Measurements from ENCODE around the gene CYP46A1. TPM values are rescaled to one million over a fixed set of nuclear protein-coding genes. Genes with fewer than 3 reads are reported as not detected.

CYP46A1 gene
- total RNA-seq, 1 experiment from 2014 or later: 0.59 TPM

DNA sequence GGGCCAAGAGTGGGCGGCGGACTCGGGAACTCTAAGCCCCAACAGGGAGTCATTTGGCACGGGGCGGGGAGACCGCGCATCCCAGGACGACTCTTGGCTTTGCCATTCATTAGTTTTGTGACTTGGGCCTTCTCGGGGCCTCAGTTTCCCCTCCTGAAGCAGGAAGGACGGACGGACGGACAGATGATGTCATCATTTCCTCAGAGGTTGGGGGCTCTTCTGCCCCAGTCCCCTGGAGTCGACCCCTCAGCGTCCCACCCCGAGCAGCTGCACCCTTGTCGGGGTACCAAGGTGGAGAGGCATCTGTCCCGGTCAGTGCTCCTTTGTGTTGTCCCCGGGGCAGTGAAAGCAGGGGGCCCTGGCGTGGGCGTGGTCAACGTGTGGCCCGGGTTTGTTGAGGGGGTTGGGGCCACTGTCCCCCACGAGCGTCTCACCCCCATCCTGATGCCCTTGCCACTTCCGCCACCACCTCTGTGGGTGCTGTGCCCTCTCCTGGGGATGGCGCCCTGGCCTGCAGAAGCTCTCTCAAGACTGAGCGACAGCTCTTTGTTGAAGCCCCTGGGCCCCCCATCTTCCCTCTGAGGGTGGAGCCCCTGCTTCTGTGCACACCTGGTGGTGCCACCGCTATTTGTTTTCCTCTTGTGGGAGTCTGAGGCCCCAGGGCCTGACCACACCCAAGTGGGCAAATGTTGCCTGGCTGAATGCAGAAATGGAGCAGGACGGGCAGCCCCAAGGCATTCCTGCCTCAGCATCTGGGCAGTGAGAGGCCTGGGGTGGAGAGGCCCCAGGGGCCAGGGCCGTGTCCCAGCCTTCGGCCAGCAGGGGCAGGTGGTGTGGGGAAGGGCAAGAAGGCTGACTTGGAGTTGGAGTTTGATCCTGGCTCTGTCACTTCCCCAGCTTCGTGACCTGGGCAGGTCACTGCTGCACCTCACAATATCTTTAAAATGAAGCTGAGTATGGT is 38.3 kb upstream of the CYP46A1 start:
- H3K23me2 ChIP-seq (ENCODE audit: insufficient read length, low read depth, low read length, poor library complexity, severe bottlenecking): peaks cover 4% of the 10 kb centered on the region
- Mint-ChIP-seq H3K4me3 (peak overlapping the region; percentile 54 to 73), H3K4me1 (peaks cover 6 to 13% of the 10 kb centered on the region in 2 experiments), H3K9me3 (no peaks in the 10 kb centered on the region), H3K27me3 (ENCODE audit: low read depth) (peaks cover 34% of the 10 kb centered on the region), H3K36me3 (ENCODE audit: insufficient read depth in 1 of 3, low read depth in 3 of 3) (no peaks in the 10 kb centered on the region), H3K27ac (no peak overlapping the region)
- no peak overlapping the region for H3K4me2 ChIP-seq (ENCODE audit: insufficient read depth, insufficient read length, low read length)
- H3K56ac ChIP-seq (ENCODE audit: insufficient read length, low read depth, low read length): no peak overlapping the region
- no peak overlapping the region for H2BK120ac ChIP-seq (ENCODE audit: low read depth, low read length, poor library complexity, severe bottlenecking)
- no peaks in the 10 kb centered on the region for H3K9me3 ChIP-seq (ENCODE audit: control insufficient read depth, low read depth, low read length)
- H2BK15ac ChIP-seq (ENCODE audit: low read depth, low read length): no peak overlapping the region
- H2BK20ac ChIP-seq (ENCODE audit: low read depth, low read length, poor library complexity, severe bottlenecking): no peak overlapping the region
- WGBS (ENCODE audit: extremely low coverage, insufficient read length, low lambda C conversion rate): no CpG with 5 or more reads among the region's 32 CpGs
- TF ChIP-seq, protein P1, sequence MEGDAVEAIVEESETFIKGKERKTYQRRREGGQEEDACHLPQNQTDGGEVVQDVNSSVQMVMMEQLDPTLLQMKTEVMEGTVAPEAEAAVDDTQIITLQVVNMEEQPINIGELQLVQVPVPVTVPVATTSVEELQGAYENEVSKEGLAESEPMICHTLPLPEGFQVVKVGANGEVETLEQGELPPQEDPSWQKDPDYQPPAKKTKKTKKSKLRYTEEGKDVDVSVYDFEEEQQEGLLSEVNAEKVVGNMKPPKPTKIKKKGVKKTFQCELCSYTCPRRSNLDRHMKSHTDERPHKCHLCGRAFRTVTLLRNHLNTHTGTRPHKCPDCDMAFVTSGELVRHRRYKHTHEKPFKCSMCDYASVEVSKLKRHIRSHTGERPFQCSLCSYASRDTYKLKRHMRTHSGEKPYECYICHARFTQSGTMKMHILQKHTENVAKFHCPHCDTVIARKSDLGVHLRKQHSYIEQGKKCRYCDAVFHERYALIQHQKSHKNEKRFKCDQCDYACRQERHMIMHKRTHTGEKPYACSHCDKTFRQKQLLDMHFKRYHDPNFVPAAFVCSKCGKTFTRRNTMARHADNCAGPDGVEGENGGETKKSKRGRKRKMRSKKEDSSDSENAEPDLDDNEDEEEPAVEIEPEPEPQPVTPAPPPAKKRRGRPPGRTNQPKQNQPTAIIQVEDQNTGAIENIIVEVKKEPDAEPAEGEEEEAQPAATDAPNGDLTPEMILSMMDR (conservative IDR thresholded peaks at IDR 0.05): no peak
- no peaks in the 10 kb centered on the region for H3K4me1 ChIP-seq (ENCODE audit: insufficient read depth, low read length)
- no peak overlapping the region for H2AK5ac ChIP-seq (ENCODE audit: insufficient read length, low read length)
- H3K79me2 ChIP-seq (ENCODE audit: insufficient read depth, low read length): no peaks in the 10 kb centered on the region
- H4K91ac ChIP-seq (ENCODE audit: insufficient read length, low read depth, low read length): no peak overlapping the region
- H3K27ac ChIP-seq (ENCODE audit: insufficient read length, low read depth, low read length): no peak overlapping the region
- H2BK12ac ChIP-seq (ENCODE audit: insufficient read length, low read depth, low read length): no peak overlapping the region
- H2AFZ ChIP-seq (ENCODE audit: low read length): no peak overlapping the region
- no peak overlapping the region for H3K23ac ChIP-seq (ENCODE audit: insufficient read length, low read depth, low read length)
- H4K5ac ChIP-seq (ENCODE audit: insufficient read length, low read depth, low read length): no peak overlapping the region
- DNase-seq: no peak
- H3K27me3 ChIP-seq (ENCODE audit: insufficient read depth, low read length): no peaks in the 10 kb centered on the region; the same call in 1 of the 2 replicates
- no peak overlapping the region for H3K4ac ChIP-seq (ENCODE audit: low read depth, low read length)
- no peak overlapping the region for H3K18ac ChIP-seq (ENCODE audit: insufficient read length, low read depth, low read length)
- no peak overlapping the region for H3T11ph ChIP-seq (ENCODE audit: low read length)
- H3K9ac ChIP-seq (ENCODE audit: extremely low read depth, insufficient read length, low read length): no peak overlapping the region
- H4K20me1 ChIP-seq (ENCODE audit: control insufficient read depth, insufficient read depth, insufficient read length): no peaks in the 10 kb centered on the region
- H4K8ac ChIP-seq (replicated peaks; ENCODE audit: insufficient read length, low read depth, low read length): no peak overlapping the region
- H3K79me1 ChIP-seq (ENCODE audit: insufficient read depth, low read depth, low read length, poor library complexity, severe bottlenecking): no peaks in the 10 kb centered on the region
- H3K14ac ChIP-seq (ENCODE audit: insufficient read depth, low read length): no peak overlapping the region
- H2BK5ac ChIP-seq (ENCODE audit: insufficient read length, low read length): no peak overlapping the region

Measured in H9 (cell line).